ENCODE results near the gene HOXA11. TPM values are rescaled to one million over a fixed set of nuclear protein-coding genes. Genes with fewer than 3 reads are reported as not detected.

Gene HOXA11
- total and polyA plus RNA-seq, 2 of the 4 experiments (the other 2 are of a cell fraction) = 0.05 TPM; not detected in 1

DNA sequence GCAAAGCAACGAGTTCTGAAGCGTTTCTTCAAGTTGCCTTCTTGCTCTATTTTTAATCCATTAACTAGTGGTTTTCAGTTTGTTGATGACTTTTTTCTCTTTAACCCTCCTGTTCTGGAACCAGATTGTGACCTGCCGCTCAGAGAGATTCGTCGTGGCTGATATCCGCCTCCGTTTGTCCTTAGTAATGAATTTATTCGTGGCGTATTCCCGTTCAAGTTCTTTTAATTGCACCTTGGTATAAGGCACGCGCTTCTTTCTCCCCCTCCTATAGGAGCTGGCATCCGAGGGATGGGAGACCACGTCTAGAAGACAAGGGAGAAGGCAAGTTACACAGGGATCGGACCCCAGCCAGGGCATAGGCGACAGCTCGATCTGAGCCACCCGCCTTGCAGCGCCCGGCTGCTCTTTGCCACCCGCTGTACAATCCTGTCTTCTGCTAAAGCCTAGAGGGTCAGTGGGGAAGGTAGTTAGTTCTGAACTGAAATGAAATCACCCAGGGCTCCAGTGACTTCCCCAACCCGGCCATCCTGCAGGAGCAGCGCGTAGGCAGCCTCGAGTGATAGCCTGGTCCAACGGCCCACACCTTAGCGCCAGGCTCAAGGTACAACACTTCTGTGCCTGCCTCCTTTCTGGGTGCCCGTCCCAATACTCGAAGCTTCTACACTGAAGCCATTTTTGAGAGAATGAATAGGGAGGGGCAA, 13.3 kb upstream of the HOXA11 start:
- 7% methylated on average over 3 of the region's 29 CpGs; no CpG with 5 or more reads in 1 of the 2 experiments for WGBS, 2 experiments (ENCODE audit: extremely low coverage in 2 of 2, insufficient read length in 1 of 2)
- no peak overlapping the region for H3K4ac ChIP-seq (ENCODE audit: low read depth, low read length)
- no peak for ATAC-seq (ENCODE audit: low read depth)
- H3K27ac ChIP-seq (ENCODE audit: insufficient read depth, low read length) = no peak overlapping the region
- no peak overlapping the region for H2AK9ac ChIP-seq (replicated peaks; ENCODE audit: low read depth, low read length, poor library complexity)
- H3K9ac ChIP-seq (ENCODE audit: low read depth, low read length) = no peak overlapping the region
- H2BK5ac ChIP-seq (ENCODE audit: low read depth, low read length, poor library complexity, severe bottlenecking) = no peak overlapping the region
- no peak overlapping the region for H3K4me3 ChIP-seq (ENCODE audit: insufficient read depth, low read depth, low read length)
- no peak overlapping the region for H3K4me2 ChIP-seq (ENCODE audit: low read depth, low read length)
- peaks cover 15% of the 10 kb centered on the region for H4K20me1 ChIP-seq (ENCODE audit: insufficient read depth, low read length)
- no peaks in the 10 kb centered on the region for H3K4me1 ChIP-seq (ENCODE audit: control insufficient read depth, insufficient read depth, low read length)
- no peaks in the 10 kb centered on the region for H3K36me3 ChIP-seq (ENCODE audit: control insufficient read depth, insufficient read depth, low read length)
- H2AK5ac ChIP-seq (ENCODE audit: low read depth, low read length) = no peak overlapping the region
- H2AFZ ChIP-seq (replicated peaks; ENCODE audit: low read length, poor library complexity) = no peak overlapping the region
- no peak overlapping the region for H4K91ac ChIP-seq (ENCODE audit: insufficient read depth, low read depth, low read length)
- H2BK120ac ChIP-seq (ENCODE audit: low read depth, low read length) = no peak overlapping the region
- dilution Hi-C loops (cut with HindIII; ENCODE audit: low sequenced_read_pairs, unreplicated experiment) (no loop called here), intact Hi-C loops (cut with micrococcal nuclease) (loop anchor here (5.0 to 10.0 kb wide), 7 partner anchors 464 to 1907 kb away; partner anchors contain the start of genes HIBADH and TAX1BP1), in situ Hi-C loops (cut with MboI; ENCODE audit: low sequenced_read_pairs) (loop anchor here (5.0 to 10.0 kb wide), 2 partner anchors 724 to 877 kb away; no protein-coding TSS in a partner anchor)
- no peak overlapping the region for H4K8ac ChIP-seq (ENCODE audit: low read depth in 2 of 2, low read length in 2 of 2)
- peaks cover 5% of the 10 kb centered on the region; the same call in 1 of the 2 replicates for H3K9me3 ChIP-seq (ENCODE audit: control insufficient read depth, insufficient read depth, low read length)
- H2BK20ac ChIP-seq (ENCODE audit: low read depth, low read length) = no peak overlapping the region
- ChIA-PET POLR2A (ENCODE audit: unreplicated experiment) (no interaction called here), CTCF (interaction anchor here (1.0 kb wide), 1 partner anchor 404 kb away, joined by 3 read pairs; no protein-coding TSS in a partner anchor)
- no peak overlapping the region for H4K5ac ChIP-seq (ENCODE audit: low read depth, low read length)
- no peak overlapping the region for H3K18ac ChIP-seq (ENCODE audit: low read depth, low read length)
- no peak overlapping the region for H3K14ac ChIP-seq (replicated peaks; ENCODE audit: low read depth, low read length)
- no peak overlapping the region; the same call in 1 of the 2 replicates for H3K23ac ChIP-seq (ENCODE audit: low read depth, low read length)
- BruUV-seq (replicated peaks) = no TSS peak
- no peak overlapping the region for H2BK15ac ChIP-seq (ENCODE audit: low read depth, low read length)
- peaks cover 86% of the 10 kb centered on the region for H3K27me3 ChIP-seq (ENCODE audit: control insufficient read depth, insufficient read depth, low read length)
- H3K9me1 ChIP-seq (ENCODE audit: insufficient read depth, low read length) = 0 out of 2 replicates have a peak, but pooled peaks cover 5% of the 10 kb centered on the region
- no peaks in the 10 kb centered on the region for H3K79me1 ChIP-seq (ENCODE audit: low read depth in 1 of 2, low read length in 2 of 2)
- DNase-seq = no peak
- H3K56ac ChIP-seq (ENCODE audit: extremely low read depth, insufficient read depth, low read length) = no peak overlapping the region
- TF ChIP-seq MAFK (IDR thresholded peaks at IDR 0.05; ENCODE audit: low read depth, low read length) (no peak), CHD1 (IDR thresholded peaks at IDR 0.05; ENCODE audit: low read depth, low read length) (no peak), SMC3 (IDR thresholded peaks at IDR 0.05; ENCODE audit: low read depth, low read length) (no peak), RCOR1 (IDR thresholded peaks at IDR 0.05; ENCODE audit: insufficient replicate concordance, low read length) (no peak), RAD21 (IDR thresholded peaks at IDR 0.05; ENCODE audit: low read length) (no peak), CEBPB (IDR thresholded peaks at IDR 0.05; ENCODE audit: low read depth, low read length) (no peak), MXI1 (IDR thresholded peaks at IDR 0.05; ENCODE audit: borderline replicate concordance, low read depth, low read length) (no peak), POLR2A (IDR thresholded peaks at IDR 0.05; ENCODE audit: low read depth, low read length) (no peak), MAZ (IDR thresholded peaks at IDR 0.05; ENCODE audit: borderline replicate concordance, low read depth, low read length) (no peak), BHLHE40 (IDR thresholded peaks at IDR 0.05; ENCODE audit: low read depth, low read length) (no peak), RFX5 (IDR thresholded peaks at IDR 0.05; ENCODE audit: low read depth, low read length) (no peak), NFE2L2 (IDR thresholded peaks at IDR 0.05; ENCODE audit: low read depth, low read length) (no peak)
- TF ChIP-seq, protein P1, sequence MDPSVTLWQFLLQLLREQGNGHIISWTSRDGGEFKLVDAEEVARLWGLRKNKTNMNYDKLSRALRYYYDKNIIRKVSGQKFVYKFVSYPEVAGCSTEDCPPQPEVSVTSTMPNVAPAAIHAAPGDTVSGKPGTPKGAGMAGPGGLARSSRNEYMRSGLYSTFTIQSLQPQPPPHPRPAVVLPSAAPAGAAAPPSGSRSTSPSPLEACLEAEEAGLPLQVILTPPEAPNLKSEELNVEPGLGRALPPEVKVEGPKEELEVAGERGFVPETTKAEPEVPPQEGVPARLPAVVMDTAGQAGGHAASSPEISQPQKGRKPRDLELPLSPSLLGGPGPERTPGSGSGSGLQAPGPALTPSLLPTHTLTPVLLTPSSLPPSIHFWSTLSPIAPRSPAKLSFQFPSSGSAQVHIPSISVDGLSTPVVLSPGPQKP (IDR thresholded peaks at IDR 0.05; ENCODE audit: borderline replicate concordance, low read depth, low read length) = no peak
- TF ChIP-seq, protein P2, sequence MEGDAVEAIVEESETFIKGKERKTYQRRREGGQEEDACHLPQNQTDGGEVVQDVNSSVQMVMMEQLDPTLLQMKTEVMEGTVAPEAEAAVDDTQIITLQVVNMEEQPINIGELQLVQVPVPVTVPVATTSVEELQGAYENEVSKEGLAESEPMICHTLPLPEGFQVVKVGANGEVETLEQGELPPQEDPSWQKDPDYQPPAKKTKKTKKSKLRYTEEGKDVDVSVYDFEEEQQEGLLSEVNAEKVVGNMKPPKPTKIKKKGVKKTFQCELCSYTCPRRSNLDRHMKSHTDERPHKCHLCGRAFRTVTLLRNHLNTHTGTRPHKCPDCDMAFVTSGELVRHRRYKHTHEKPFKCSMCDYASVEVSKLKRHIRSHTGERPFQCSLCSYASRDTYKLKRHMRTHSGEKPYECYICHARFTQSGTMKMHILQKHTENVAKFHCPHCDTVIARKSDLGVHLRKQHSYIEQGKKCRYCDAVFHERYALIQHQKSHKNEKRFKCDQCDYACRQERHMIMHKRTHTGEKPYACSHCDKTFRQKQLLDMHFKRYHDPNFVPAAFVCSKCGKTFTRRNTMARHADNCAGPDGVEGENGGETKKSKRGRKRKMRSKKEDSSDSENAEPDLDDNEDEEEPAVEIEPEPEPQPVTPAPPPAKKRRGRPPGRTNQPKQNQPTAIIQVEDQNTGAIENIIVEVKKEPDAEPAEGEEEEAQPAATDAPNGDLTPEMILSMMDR (conservative IDR thresholded peaks at IDR 0.05; ENCODE audit: low read depth, low read length) = no peak
- TF ChIP-seq, protein P3, sequence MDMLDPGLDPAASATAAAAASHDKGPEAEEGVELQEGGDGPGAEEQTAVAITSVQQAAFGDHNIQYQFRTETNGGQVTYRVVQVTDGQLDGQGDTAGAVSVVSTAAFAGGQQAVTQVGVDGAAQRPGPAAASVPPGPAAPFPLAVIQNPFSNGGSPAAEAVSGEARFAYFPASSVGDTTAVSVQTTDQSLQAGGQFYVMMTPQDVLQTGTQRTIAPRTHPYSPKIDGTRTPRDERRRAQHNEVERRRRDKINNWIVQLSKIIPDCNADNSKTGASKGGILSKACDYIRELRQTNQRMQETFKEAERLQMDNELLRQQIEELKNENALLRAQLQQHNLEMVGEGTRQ (IDR thresholded peaks at IDR 0.05; ENCODE audit: low read depth, low read length) = no peak

All from IMR-90 (cell line).